Measurements from ENCODE around the gene TIAM2. TPM values are rescaled to one million over a fixed set of nuclear protein-coding genes. Genes with fewer than 3 reads are reported as not detected.

TIAM2 gene
- total and polyA plus RNA-seq, 4 donors = 1.6 to 19.9 (median 11.6) TPM

GRCh38 chr6:155155787-155156447, 160.8 kb downstream of the TIAM2 start:
- ATAC-seq (ENCODE audit: low FRiP score) (peak; percentile 16), DNase-seq (no peak)
- Histone ChIP-seq H3K27ac (ENCODE audit: low read depth in 1 of 2, low read length in 2 of 2) (no peak overlapping the region), H3K4me3 (ENCODE audit: low read length in 2 of 2) (no peak overlapping the region), H3K9me3 (ENCODE audit: control insufficient read depth, low read length) (no peaks in the 10 kb centered on the region), H3K36me3 (ENCODE audit: control insufficient read depth in 1 of 2, insufficient read depth in 2 of 2, low read length in 1 of 2) (peaks cover 0 to 2% of the 10 kb centered on the region in 2 donors), H3K27me3 (ENCODE audit: control insufficient read depth in 1 of 2, insufficient read depth in 2 of 2, low read length in 1 of 2) (no peaks in the 10 kb centered on the region), H3K4me1 (ENCODE audit: control insufficient read depth in 1 of 2, insufficient read depth in 2 of 2, low read length in 2 of 2) (no peaks in the 10 kb centered on the region)
- 91 to 93% methylated on average over 10 of the region's 10 CpGs for WGBS, 2 donors
- intact Hi-C loops (cut with DNase I) = no loop called here

- Histone ChIP-seq H3K4me1 (ENCODE audit: control insufficient read depth in 1 of 2, insufficient read depth in 2 of 2, low read length in 2 of 2) (no peaks in the 10 kb centered on the region), H3K4me3 (ENCODE audit: low read length in 2 of 2) (no peak overlapping the region), H3K27ac (ENCODE audit: low read depth in 1 of 2, low read length in 2 of 2) (no peak overlapping the region), H3K27me3 (ENCODE audit: control insufficient read depth in 1 of 2, insufficient read depth in 2 of 2, low read length in 1 of 2) (no peaks in the 10 kb centered on the region), H3K36me3 (ENCODE audit: control insufficient read depth in 1 of 2, insufficient read depth in 2 of 2, low read length in 1 of 2) (peaks cover 0 to 1% of the 10 kb centered on the region in 2 donors), H3K9me3 (ENCODE audit: control insufficient read depth, low read length) (no peaks in the 10 kb centered on the region)
- no peak for ATAC-seq (ENCODE audit: low FRiP score)
- DNase-seq = no peak
- intact Hi-C loops (cut with DNase I) = no loop called here
- 90 to 93% methylated on average over 6 of the region's 6 CpGs for WGBS, 2 donors
Observed at GRCh38 chr6:155157101-155157500, 162.0 kb downstream of the TIAM2 start.

- Histone ChIP-seq H3K4me3 (ENCODE audit: low read length in 2 of 2) (no peak overlapping the region), H3K4me1 (ENCODE audit: control insufficient read depth in 1 of 2, insufficient read depth in 2 of 2, low read length in 2 of 2) (no peaks in the 10 kb centered on the region), H3K9me3 (ENCODE audit: control insufficient read depth, low read length) (no peaks in the 10 kb centered on the region), H3K36me3 (ENCODE audit: control insufficient read depth in 1 of 2, insufficient read depth in 2 of 2, low read length in 1 of 2) (no peaks in the 10 kb centered on the region), H3K27ac (ENCODE audit: low read depth in 1 of 2, low read length in 2 of 2) (no peak overlapping the region), H3K27me3 (ENCODE audit: control insufficient read depth in 1 of 2, insufficient read depth in 2 of 2, low read length in 1 of 2) (no peaks in the 10 kb centered on the region)
- ATAC-seq (ENCODE audit: low FRiP score) (no peak), DNase-seq (no peak)
- WGBS, 2 donors = 55 to 56% methylated on average over 5 of the region's 5 CpGs
- intact Hi-C loops (cut with DNase I) = no loop called here
Observed at GRCh38 chr6:155158030-155158843, 163.1 kb downstream of the TIAM2 start.

- DNase-seq (no peak), ATAC-seq (ENCODE audit: low FRiP score) (no peak)
- 74 to 79% methylated on average over 3 of the region's 3 CpGs for WGBS, 2 donors
- Histone ChIP-seq H3K27me3 (ENCODE audit: control insufficient read depth in 1 of 2, insufficient read depth in 2 of 2, low read length in 1 of 2) (no peaks in the 10 kb centered on the region), H3K4me1 (ENCODE audit: control insufficient read depth in 1 of 2, insufficient read depth in 2 of 2, low read length in 2 of 2) (no peaks in the 10 kb centered on the region), H3K9me3 (ENCODE audit: control insufficient read depth, low read length) (no peaks in the 10 kb centered on the region), H3K36me3 (ENCODE audit: control insufficient read depth in 1 of 2, insufficient read depth in 2 of 2, low read length in 1 of 2) (no peaks in the 10 kb centered on the region), H3K4me3 (ENCODE audit: low read length in 2 of 2) (no peak overlapping the region), H3K27ac (ENCODE audit: low read depth in 1 of 2, low read length in 2 of 2) (no peak overlapping the region)
- intact Hi-C loops (cut with DNase I) = no loop called here
Observed at GRCh38 chr6:155162682-155163081, 167.6 kb downstream of the TIAM2 start.

GRCh38 chr6:155163601-155164000, 168.5 kb downstream of the TIAM2 start:
- ATAC-seq (ENCODE audit: low FRiP score) = no peak
- no peak overlapping the region for H3K4me3 ChIP-seq (ENCODE audit: low read length in 2 of 2)
- no peaks in the 10 kb centered on the region for H3K4me1 ChIP-seq (ENCODE audit: control insufficient read depth in 1 of 2, insufficient read depth in 2 of 2, low read length in 2 of 2)
- no peaks in the 10 kb centered on the region for H3K9me3 ChIP-seq (ENCODE audit: control insufficient read depth, low read length)
- WGBS, 2 donors = 77 to 88% methylated on average over 1 of the region's 1 CpG
- DNase-seq = no peak
- H3K27me3 ChIP-seq (ENCODE audit: control insufficient read depth in 1 of 2, insufficient read depth in 2 of 2, low read length in 1 of 2) = no peaks in the 10 kb centered on the region
- intact Hi-C loops (cut with DNase I) = no loop called here
- no peak overlapping the region for H3K27ac ChIP-seq (ENCODE audit: low read depth in 1 of 2, low read length in 2 of 2)
- no peaks in the 10 kb centered on the region for H3K36me3 ChIP-seq (ENCODE audit: control insufficient read depth in 1 of 2, insufficient read depth in 2 of 2, low read length in 1 of 2)

GRCh38 chr6:155165029-155165710, 170.1 kb downstream of the TIAM2 start:
- no peak overlapping the region for H3K27ac ChIP-seq (ENCODE audit: low read depth in 1 of 2, low read length in 2 of 2)
- intact Hi-C loops (cut with DNase I) = no loop called here
- H3K27me3 ChIP-seq (ENCODE audit: control insufficient read depth in 1 of 2, insufficient read depth in 2 of 2, low read length in 1 of 2) = no peaks in the 10 kb centered on the region
- ATAC-seq (ENCODE audit: low FRiP score) (no peak), DNase-seq (no peak)
- 87 to 91% methylated on average over 12 of the region's 12 CpGs for WGBS, 2 donors
- no peaks in the 10 kb centered on the region for H3K4me1 ChIP-seq (ENCODE audit: control insufficient read depth in 1 of 2, insufficient read depth in 2 of 2, low read length in 2 of 2)
- no peaks in the 10 kb centered on the region for H3K36me3 ChIP-seq (ENCODE audit: control insufficient read depth in 1 of 2, insufficient read depth in 2 of 2, low read length in 1 of 2)
- no peaks in the 10 kb centered on the region for H3K9me3 ChIP-seq (ENCODE audit: control insufficient read depth, low read length)
- H3K4me3 ChIP-seq (ENCODE audit: low read length in 2 of 2) = no peak overlapping the region

GRCh38 chr6:155170519-155170918, 175.4 kb downstream of the TIAM2 start:
- 77% methylated on average over 3 of the region's 3 CpGs for WGBS, 2 donors
- no peak for DNase-seq
- Histone ChIP-seq H3K36me3 (ENCODE audit: control insufficient read depth in 1 of 2, insufficient read depth in 2 of 2, low read length in 1 of 2) (no peaks in the 10 kb centered on the region), H3K9me3 (ENCODE audit: control insufficient read depth, low read length) (no peaks in the 10 kb centered on the region), H3K27ac (ENCODE audit: low read depth in 1 of 2, low read length in 2 of 2) (no peak overlapping the region), H3K4me3 (ENCODE audit: low read length in 2 of 2) (no peak overlapping the region), H3K4me1 (ENCODE audit: control insufficient read depth in 1 of 2, insufficient read depth in 2 of 2, low read length in 2 of 2) (peaks cover 0 to 8% of the 10 kb centered on the region in 2 donors), H3K27me3 (ENCODE audit: control insufficient read depth in 1 of 2, insufficient read depth in 2 of 2, low read length in 1 of 2) (no peaks in the 10 kb centered on the region)
- ATAC-seq (ENCODE audit: low FRiP score) = no peak
- intact Hi-C loops (cut with DNase I) = loop anchor here (5.0 to 10.0 kb wide), 2 partner anchors 178 to 496 kb away; no protein-coding TSS in a partner anchor

GRCh38 chr6:155171109-155171746, 176.1 kb downstream of the TIAM2 start:
- H3K27me3 ChIP-seq (ENCODE audit: control insufficient read depth in 1 of 2, insufficient read depth in 2 of 2, low read length in 1 of 2) = no peaks in the 10 kb centered on the region
- DNase-seq = peak; percentile 78 to 89
- WGBS, 2 donors = 7% methylated on average over 6 of the region's 6 CpGs
- peaks cover 0 to 8% of the 10 kb centered on the region in 2 donors for H3K4me1 ChIP-seq (ENCODE audit: control insufficient read depth in 1 of 2, insufficient read depth in 2 of 2, low read length in 2 of 2)
- no peak overlapping the region for H3K27ac ChIP-seq (ENCODE audit: low read depth in 1 of 2, low read length in 2 of 2)
- H3K36me3 ChIP-seq (ENCODE audit: control insufficient read depth in 1 of 2, insufficient read depth in 2 of 2, low read length in 1 of 2) = no peaks in the 10 kb centered on the region
- H3K4me3 ChIP-seq (ENCODE audit: low read length in 2 of 2) = no peak overlapping the region
- peak; percentile 83 for ATAC-seq (ENCODE audit: low FRiP score)
- intact Hi-C loops (cut with DNase I) = loop anchor here (5.0 to 10.0 kb wide), 2 partner anchors 179 to 496 kb away; no protein-coding TSS in a partner anchor
- no peaks in the 10 kb centered on the region for H3K9me3 ChIP-seq (ENCODE audit: control insufficient read depth, low read length)

All from aorta (tissue), 5 donors.